CD4-positive, alpha-beta T cell treated with Interleukin-15 for 4 hours (primary cell): ENCODE data around the gene ADORA3.
"Not testable (repeated sequence)": the region's sequence is repeated elsewhere in the genome, so short reads cannot be mapped to it uniquely, and the experiment has no call there.

ENCODE experiments used
- DNase-seq: peaks from one replicate; pipeline ENCODE4 v3.0.0-alpha.2; 2020; ENCODE audit warnings: low spot score

ADORA3 gene

DNA sequence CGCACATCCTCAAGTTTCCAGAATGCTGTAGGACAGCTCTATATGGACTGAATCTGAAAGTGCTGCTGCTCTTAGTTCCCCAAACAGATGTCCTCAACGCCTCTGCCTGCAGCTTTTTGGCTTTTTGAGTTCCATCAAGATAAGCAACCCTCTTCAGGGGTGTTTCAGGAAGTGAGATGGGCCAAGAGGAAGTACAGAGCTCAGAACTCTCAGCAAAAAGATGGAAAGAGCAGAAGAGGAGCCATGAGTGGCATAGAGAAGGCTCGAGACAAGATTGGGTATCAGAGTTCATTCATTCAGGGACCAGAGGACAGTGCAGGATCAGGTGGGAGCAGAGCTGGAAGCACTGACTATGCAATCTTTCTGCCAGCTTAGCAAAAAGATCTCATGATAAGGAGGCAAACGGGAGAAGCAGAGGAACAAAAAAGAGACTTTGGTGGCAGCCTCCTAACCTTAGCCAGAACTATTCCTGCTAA is at the start of gene ADORA3, which contains the start of gene TMIGD3:
ADORA3 (minus strand) TSS at position 49 of the 476 bp plus-strand sequence. CDS start 279 bp downstream, outside the sequence.
TMIGD3 (minus strand) TSS at position 49 of the 476 bp plus-strand sequence. CDS start 279 bp downstream, outside the sequence.
- DNase-seq: no peak

DNA sequence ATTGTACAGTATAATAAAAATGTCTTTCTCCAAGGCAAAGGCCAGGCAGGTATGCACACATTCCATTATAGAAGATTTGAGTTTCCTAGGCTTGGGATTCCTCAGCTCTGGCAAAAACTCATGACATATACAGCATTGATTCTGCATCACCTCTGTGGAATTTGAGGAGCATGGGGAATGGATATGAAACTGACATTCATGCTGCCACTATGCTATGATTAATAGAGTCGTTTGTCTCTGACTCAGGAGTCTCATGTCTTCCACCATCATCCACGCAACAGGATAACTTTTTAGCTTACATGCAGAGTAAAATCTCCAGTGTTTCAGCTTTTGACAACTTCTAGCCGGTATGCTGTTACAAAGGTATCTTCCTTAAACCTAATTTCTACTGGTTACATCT is 49.8 kb upstream of the ADORA3 start:
- DNase-seq: no peak

GRCh38 chr1:111552587-111552986 is 49.2 kb upstream of the ADORA3 start:
- no peak for DNase-seq

DNA sequence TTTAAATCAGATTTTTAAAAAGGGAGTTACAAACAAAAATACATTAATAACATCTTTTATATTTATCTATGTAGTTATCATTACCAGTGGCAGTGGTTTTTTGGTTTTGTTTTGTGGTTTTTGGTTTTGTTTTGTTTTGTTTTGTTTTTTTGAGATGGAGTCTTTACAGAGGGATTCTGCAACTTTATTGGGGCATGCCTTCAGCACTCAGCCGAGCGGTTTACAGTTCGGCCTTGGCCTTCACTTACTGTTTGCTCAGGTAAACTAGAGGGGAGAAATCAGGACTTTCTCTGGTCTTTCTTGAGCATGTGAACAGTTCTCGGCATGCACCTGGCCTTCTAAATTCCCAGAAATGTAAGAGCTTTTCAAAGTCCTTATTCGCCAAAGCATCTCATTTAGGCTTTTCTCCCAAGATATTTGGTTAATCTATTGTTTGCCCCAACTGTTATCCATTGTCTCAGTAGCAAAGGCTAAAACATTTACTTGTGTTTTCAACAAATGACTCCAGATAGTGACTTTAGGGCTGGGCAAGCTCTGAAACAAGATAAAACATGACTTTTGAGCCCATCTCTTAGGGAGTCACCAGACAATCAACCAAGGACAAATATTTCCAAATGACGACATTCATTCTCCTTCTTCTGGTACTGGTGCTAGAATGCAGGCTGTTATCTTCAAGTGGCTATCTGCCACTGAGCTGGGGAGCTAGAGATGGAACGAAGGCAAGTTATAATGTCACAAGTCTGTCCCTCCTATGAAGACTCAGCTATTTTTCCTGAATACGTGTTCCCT is 48.4 kb upstream of the ADORA3 start:
- no peak for DNase-seq

DNA sequence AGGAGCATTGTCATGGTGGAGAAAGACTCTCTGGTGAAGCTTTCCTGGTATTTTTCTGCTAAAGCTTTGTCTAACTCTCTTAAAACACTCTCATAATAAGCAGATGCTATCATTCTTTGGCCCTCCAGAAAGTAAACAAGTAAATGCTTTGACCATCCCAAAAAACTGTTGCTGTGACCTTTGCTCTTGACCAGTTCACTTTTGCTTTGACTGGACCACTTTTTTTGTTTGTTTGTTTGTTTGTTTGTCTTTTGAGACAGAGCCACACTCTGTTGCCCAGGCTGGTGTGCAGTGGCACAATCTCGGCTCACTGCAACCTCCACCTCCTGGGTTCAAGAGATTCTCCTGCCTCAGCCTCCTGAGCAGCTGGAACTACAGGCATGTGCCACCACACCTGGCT is 44.4 kb upstream of the ADORA3 start:
- not testable (repeated sequence) for DNase-seq

DNA sequence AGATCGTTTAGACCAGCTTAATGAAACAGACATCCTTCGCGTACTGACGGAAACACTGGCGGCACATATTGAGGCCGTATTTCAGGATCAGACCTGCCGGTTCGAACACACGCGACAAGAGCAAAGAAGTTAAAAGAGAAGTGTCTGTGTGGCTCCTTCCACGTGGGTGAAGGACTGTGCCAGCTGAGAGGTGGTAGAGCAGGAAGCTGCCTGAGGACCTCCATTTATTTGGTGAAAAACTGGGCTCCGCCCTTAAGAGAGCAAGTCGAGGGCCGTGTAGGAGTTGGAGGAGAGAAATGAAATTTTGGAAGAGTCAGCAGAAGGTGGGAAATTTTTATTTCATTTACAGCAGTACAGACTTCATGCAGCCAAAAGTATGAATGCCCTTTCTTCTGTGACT is 38.8 kb upstream of the ADORA3 start:
- DNase-seq: no peak

DNA sequence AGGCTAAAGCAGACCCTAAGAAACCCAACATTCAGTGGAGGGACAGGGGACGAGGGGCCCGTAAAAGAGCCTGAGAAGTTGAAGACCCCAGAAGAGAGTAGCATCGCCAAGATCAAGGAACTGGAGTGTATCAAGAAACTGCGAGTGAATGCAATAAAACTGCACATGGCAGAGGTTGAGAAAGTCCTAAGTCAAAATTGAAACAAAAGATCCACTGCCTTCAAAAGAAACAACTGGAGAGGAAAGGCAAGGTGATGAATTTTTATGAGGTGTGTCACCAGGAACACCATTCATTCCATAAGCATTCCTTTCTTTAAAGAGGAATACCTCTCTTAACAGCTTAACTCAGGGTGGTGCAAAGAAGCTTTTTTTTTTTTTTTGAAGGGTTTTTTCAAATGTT is 38.3 kb upstream of the ADORA3 start:
- DNase-seq: no peak

DNA sequence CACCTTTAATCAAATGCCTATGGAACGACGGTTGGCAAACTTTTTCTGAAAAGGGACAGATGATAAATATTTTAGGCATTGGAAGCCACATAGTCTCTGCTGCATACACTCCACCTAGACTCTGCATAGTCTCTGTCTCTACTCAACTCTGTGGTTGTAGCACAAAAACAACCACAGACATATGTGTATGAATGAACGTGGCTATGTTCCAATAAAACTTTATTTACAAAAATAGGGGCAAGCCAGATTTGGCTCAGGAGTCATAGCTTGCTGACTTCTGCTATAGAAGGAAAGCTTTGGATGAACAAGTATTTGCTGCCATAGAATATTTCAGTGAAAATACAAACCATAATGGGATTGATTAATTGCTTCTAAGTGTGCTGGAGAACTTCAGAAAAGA is 37.5 kb upstream of the ADORA3 start:
- no peak for DNase-seq

DNA sequence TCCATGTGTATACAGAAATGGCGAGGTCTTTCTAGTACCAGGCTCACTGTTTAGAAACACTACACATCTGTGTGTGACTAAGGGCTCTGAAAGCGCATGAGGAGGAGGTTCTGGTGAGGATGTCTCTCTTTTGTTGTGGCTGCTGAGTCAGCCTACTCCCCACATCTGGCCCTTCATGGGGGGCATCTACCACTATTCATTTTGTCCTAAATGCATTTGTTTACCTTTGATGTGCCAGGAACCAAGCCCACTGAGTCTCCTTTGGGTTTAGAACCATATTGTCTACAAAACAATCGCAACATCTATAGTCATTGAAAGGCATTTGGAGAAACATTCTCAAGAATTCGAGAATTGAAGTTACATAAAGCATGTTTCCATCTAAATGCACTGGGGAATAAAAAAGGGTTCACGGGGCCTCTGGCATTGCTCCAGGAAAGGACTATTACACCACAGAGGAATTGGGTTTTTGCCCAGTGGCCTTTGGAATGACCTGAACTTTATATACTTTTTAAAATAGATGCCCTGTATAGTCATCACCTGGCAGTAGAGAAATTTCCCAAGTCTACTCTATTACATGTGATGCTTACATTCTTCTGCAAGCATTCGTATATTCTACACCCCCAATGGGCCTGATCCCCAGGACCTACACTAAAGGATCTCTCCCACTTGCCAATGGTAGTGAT is 35.1 kb upstream of the ADORA3 start:
- no peak for DNase-seq

- no peak for DNase-seq
Observed at GRCh38 chr1:111535256-111536191, 32.1 kb upstream of the ADORA3 start.

DNA sequence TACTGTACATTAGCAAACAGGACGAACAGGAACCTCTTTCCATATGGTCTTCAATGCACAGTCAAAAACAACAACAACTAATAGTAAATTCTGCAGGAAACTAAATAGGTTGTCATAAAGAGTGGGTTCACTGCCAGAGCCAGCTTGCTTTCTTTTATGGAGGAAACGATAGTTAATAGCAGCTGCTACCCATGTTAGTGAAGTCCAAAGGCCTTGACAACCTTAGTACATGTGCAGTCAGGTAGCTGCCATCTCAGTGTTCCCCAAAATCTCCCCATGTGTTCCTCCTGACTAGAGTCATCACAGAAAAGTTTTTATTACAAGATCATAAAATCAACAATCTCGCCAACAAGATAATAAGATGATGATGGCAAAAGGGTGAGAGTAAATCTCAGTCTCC is 16.6 kb upstream of the ADORA3 start:
- no peak for DNase-seq

- peak; percentile 54 for DNase-seq
Observed at GRCh38 chr1:111517469-111518225, 14.2 kb upstream of the ADORA3 start.

DNA sequence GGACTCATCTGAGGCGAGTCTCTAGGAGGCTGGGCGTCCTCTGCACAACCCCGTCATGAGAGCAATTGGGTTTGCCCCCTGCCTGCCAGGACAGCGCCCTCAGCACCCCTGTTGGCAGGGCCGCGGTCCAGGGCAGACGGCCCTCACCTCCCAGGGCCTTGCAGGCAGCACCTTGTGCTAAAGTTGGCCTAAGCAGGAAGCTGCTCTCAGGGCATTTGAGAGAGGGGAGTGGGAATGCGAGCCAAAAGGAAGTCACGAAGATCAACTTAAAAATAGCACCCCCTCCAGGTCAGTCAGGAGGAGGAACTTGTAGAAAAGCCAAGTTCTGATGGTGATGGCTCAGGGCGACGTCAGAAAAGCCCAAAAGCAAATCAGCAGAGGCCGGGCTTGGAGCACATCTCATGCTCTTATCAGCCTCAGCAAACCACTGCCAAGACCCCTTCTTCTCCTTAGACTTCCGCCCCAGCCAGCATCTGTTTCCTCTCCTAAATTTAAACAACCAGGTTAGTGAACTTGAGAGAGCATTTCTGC is 12.6 kb upstream of the ADORA3 start:
- peak; percentile 31 for DNase-seq

DNA sequence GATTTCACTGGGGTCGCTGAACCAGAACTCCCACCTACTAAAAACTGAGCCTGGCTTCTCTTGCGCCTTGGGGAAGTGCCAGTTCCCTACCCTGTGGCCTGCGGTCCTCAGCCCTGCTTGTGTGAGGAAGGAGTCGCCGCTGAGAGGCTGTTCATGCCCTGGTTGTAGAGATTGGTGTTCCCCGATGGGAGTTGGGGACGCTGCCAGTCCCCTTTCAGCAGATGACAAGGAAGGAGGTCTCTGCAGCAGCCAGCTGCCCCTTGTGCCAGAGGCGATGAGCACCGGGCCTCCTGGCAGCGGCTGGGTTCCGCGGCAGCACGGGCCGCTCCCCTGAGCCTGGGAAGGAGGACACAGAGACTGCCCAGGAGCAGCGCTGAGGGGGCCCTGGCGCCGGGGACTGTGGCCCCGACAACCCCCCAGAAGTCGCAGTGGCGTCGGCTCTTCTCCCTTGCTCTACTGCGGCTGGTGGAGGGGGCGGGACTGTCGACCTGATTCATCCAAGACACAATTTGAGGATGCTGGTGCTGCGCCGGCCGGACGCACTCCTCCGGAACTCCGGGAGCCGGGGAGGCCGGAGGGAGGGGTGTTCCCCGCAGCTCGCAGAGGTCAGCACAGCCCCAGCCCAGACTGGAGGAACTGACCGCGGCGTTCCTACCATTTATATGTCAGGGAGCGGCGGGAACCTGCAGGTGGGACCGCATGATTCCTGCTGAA is 12.0 kb upstream of the ADORA3 start:
- no peak for DNase-seq

GRCh38 chr1:111513410-111514020 is 10.1 kb upstream of the ADORA3 start:
- DNase-seq: no peak

DNA sequence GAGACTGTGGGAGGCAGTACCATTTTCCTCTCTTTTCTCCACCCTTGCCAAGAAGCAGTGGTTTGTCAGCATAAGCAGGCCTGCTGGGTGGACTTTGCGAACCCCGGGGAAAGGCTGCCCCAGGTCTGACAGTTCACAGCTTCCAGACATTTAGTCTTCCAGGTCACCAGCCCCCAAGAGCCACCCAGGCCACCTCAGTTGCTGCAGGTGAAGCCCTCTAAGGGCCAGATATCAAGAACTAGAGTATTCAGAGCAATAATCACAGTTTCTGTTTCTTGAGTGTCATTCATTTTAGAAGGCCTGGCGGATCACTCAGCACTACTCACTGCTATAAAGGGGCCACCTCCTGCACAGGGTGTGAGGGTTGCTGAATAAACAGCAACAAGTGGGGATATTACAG is 9.5 kb upstream of the ADORA3 start:
- DNase-seq: no peak

DNA sequence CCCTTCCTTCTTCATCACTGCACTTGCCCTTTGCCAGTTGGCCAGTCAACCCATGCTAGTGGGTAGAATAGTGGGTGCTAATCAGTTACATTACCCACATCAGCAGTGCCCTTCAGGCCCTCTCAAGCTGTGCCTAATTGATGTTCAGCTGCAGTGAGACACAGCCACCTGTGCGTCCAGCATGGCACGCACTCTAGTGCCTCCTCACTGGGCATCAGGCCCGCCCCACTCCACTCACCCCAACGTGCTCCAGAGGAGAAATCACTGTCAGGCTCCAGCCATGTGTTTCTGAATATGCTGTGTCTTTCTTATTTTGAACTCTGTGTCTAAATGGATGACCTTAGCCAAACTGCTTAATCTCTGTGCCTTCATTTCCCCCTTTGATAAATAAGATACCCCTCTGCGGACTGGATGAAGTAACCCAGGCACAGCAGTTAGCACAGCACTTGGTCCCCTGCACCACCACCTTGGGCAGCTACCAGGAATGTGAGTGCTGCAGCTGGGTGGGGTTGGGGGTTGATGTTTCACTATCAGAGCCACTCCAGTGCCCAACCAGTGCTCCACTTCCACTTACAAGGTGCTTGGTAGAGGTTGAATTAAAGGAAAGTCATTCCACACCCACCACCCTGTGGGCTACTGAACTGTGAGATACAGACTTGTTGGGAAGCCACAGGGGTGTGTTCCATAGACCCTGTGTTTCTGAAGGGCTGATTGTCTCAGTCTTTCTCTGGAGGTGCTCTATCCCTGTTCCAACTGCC is 8.9 kb upstream of the ADORA3 start:
- no peak for DNase-seq

- peak; percentile 31 for DNase-seq
Observed at GRCh38 chr1:111511370-111511769, 7.9 kb upstream of the ADORA3 start.

DNA sequence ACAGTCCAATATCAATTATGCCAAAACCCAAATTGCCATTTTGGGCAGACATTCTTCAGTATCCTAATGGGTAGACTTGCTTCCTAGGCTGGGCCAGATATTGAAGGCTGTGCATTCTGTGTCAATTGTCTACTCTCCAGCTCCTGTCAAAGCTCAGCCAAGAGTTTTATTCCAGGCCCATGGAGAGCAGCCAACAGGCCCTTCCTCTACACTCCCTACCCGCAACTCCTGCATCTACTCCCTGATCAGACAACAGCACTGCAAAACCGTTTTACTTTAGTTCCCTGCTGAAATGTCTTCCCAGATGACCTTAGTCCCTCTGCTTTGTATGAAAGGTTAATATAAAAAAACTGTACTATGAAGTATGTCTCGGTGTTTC is 6.6 kb upstream of the ADORA3 start:
- DNase-seq: no peak
